Measurements from ENCODE around the gene FAM53B. TPM values are rescaled to one million over a fixed set of nuclear protein-coding genes. Genes with fewer than 3 reads are reported as not detected.

The FAM53B gene
- total RNA-seq, 1 experiment from 2014 or later = 9.8 TPM

DNA sequence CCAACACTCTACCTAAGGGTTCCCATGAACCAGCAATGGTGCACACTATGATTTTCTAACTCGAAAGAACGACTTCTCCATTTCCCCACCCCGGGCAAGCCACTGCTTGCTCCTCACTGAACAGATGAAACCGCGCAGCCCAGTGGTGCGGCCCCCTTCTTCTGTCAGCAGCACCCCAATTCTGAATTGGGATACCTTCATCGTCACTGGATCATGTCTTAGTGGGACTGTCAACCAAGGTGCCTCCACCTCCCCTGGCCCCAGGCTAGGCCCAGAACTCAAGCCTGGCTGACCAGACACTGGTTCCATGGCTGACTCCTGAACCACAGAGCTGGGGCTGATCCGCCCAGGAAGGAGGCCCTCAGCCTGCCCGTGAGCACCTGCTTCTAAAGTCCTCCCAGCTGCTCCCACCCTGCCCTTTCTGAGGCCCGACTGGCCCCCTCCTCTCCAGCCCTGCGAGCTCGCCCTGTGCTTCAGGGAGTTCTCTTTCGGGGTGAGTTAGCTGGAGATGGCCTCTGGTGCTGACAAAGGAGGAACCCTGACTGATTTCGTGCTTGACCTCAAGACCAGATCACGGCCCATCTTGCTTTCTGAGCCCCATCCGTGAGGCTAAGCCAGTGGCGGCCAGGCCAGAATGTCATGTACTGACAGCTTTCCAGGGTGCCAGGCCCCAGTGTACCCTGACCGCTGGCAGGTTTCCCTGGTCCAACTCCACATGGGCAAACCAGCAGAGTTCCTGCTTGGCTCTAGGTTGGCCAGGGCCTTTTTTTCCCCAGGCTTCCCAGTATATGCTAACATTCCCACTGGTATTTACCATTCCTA lies 44.5 kb downstream of the FAM53B start:
- Histone ChIP-seq H3K9me3 (ENCODE audit: insufficient read depth, low read depth) (no peaks in the 10 kb centered on the region), H3K4me1 (replicated peaks; ENCODE audit: insufficient read depth) (no peaks in the 10 kb centered on the region), H3K27me3 (ENCODE audit: insufficient read depth, low read depth) (no peaks in the 10 kb centered on the region), H3F3A (ENCODE audit: insufficient read depth, low read depth) (no peaks in the 10 kb centered on the region), H3K4me3 (no peak overlapping the region), H3K4me2 (no peak overlapping the region), H3K9me2 (ENCODE audit: insufficient read depth) (no peaks in the 10 kb centered on the region), H3K27ac (no peak overlapping the region), H3K79me2 (ENCODE audit: low read depth) (no peaks in the 10 kb centered on the region), H3K36me3 (ENCODE audit: low read depth) (no peaks in the 10 kb centered on the region), H4K20me1 (ENCODE audit: insufficient read depth) (no peaks in the 10 kb centered on the region), H2AFZ (no peak overlapping the region)
- TF ChIP-seq EZH2 (IDR thresholded peaks at IDR 0.05; ENCODE audit: low read depth) = no peak
- TF ChIP-seq, protein P1, sequence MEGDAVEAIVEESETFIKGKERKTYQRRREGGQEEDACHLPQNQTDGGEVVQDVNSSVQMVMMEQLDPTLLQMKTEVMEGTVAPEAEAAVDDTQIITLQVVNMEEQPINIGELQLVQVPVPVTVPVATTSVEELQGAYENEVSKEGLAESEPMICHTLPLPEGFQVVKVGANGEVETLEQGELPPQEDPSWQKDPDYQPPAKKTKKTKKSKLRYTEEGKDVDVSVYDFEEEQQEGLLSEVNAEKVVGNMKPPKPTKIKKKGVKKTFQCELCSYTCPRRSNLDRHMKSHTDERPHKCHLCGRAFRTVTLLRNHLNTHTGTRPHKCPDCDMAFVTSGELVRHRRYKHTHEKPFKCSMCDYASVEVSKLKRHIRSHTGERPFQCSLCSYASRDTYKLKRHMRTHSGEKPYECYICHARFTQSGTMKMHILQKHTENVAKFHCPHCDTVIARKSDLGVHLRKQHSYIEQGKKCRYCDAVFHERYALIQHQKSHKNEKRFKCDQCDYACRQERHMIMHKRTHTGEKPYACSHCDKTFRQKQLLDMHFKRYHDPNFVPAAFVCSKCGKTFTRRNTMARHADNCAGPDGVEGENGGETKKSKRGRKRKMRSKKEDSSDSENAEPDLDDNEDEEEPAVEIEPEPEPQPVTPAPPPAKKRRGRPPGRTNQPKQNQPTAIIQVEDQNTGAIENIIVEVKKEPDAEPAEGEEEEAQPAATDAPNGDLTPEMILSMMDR (conservative IDR thresholded peaks at IDR 0.05) = no peak
- intact Hi-C loops (cut with micrococcal nuclease; ENCODE audit: unreplicated experiment) = no loop called here
- BruUV-seq (replicated peaks) = no TSS peak
- ChIA-PET CTCF (no interaction called here), POLR2A (ENCODE audit: unreplicated experiment) (no interaction called here)
- no peak for DNase-seq

DNA sequence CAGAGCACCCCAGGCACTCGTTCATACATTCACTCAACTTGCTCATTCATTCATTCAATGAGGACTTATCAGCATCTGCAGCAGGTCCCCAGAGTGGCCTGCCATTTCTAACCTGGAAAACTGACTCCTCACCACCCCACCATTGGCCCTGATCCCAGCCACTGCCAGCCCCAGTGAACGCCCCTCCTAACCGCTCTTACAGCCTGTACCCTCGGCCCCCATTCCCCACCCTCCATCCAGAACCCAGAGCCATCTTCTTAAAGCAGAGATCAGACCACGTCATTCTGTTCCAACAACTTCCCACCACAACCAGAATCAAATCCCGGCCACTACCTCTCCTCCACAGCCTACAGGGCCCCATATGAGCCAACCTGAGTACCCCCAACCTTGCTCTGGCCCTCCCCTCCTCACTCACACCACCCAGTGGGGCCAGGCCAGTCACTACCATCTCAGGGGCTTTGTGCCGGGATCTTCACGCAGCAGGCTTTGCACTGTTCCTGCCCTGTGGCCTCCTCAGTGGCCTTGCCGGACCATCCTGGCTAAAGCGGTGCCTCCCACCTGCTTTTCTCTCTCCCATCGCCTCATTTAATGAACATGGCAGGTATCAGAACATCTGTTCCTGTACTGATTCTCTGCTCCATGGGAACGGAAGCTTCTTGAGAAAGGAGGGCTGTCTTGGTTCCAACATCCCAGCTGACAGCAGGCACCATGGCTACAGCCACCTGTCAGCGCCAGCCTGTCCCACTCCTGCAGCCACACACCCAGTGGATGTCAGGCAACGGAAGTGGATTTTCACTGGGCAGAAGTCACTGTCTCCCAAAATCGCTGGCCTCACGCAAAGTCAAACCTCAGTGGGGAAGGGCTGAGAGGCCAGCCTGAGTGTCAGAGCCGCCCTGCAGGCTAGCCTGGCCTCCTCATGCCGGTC lies 45.4 kb downstream of the FAM53B start:
- no peak overlapping the region for H3K4me2 ChIP-seq
- H3K9me2 ChIP-seq (ENCODE audit: insufficient read depth) = no peaks in the 10 kb centered on the region
- H3K4me3 ChIP-seq = no peak overlapping the region

More for the DNA sequence above, 45.4 kb downstream of the FAM53B start:
- CTCF ChIA-PET = no interaction called here
- no peak overlapping the region for H2AFZ ChIP-seq
- DNase-seq = no peak
- H4K20me1 ChIP-seq (ENCODE audit: insufficient read depth) = no peaks in the 10 kb centered on the region
- no peaks in the 10 kb centered on the region for H3K79me2 ChIP-seq (ENCODE audit: low read depth)
- H3K27ac ChIP-seq = no peak overlapping the region
- H3K9me3 ChIP-seq (ENCODE audit: insufficient read depth, low read depth) = no peaks in the 10 kb centered on the region
- POLR2A ChIA-PET (ENCODE audit: unreplicated experiment) = no interaction called here
- TF ChIP-seq, protein P1 (conservative IDR thresholded peaks at IDR 0.05) = no peak
- no peak for TF ChIP-seq EZH2 (IDR thresholded peaks at IDR 0.05; ENCODE audit: low read depth)
- BruUV-seq (replicated peaks) = no TSS peak
- no peaks in the 10 kb centered on the region for H3K36me3 ChIP-seq (ENCODE audit: low read depth)
- intact Hi-C loops (cut with micrococcal nuclease; ENCODE audit: unreplicated experiment) = no loop called here
- H3K27me3 ChIP-seq (ENCODE audit: insufficient read depth, low read depth) = no peaks in the 10 kb centered on the region
- H3K4me1 ChIP-seq (replicated peaks; ENCODE audit: insufficient read depth) = no peaks in the 10 kb centered on the region
- no peaks in the 10 kb centered on the region for H3F3A ChIP-seq (ENCODE audit: insufficient read depth, low read depth)
